Nephron (organoid): Measurements from ENCODE around the gene SUMO3.
A peak's percentile ranks its signal among the peaks of the same experiment; 100 is the strongest.

Source experiments
- H3K27ac Mint-ChIP-seq, 3 experiments: 2 replicates each; pipeline ENCODE4 v1.8.0; 2020; ENCODE audit warnings: mixed read lengths in 3 of 3, mild to moderate bottlenecking in 2 of 3, moderate library complexity in 1 of 3
- H3K27me3 Mint-ChIP-seq: 2 replicates; pipeline ENCODE4 v1.8.0; 2021; ENCODE audit warnings: low read depth, mild to moderate bottlenecking, moderate library complexity, mixed read lengths
- H3K36me3 Mint-ChIP-seq: 2 replicates; pipeline ENCODE4 v1.8.0; 2020; ENCODE audit warnings: low read depth, mixed read lengths
- H3K4me1 Mint-ChIP-seq: 2 replicates; pipeline ENCODE4 v1.8.0; 2020; ENCODE audit warnings: mixed read lengths
- H3K4me3 Mint-ChIP-seq, 3 experiments: 2 replicates each; pipeline ENCODE4 v1.8.0; 2020; ENCODE audit warnings: mild to moderate bottlenecking in 3 of 3, mixed read lengths in 3 of 3, moderate library complexity in 2 of 3
- H3K9me3 Mint-ChIP-seq: 2 replicates; pipeline ENCODE4 v1.8.0; 2020; ENCODE audit warnings: mixed read lengths
- CTCF ChIP-seq, 3 experiments: fragments of 200-600 bp; sonication (generic); IDR thresholded peaks; one replicate each; pipeline ENCODE4 v1.5.0; 2021; ENCODE audit warnings: antibody characterized with exemption in 3 of 3; ENCODE audit not compliant: unreplicated experiment in 3 of 3

The SUMO3 gene

GRCh38 chr21:44778094-44778493 lies 39.8 kb downstream of the SUMO3 start:
- H3K36me3 Mint-ChIP-seq = peaks cover 47% of the 10 kb centered on the region
- no peaks in the 10 kb centered on the region for H3K27me3 Mint-ChIP-seq
- peaks cover 47% of the 10 kb centered on the region for H3K4me1 Mint-ChIP-seq
- no peak for TF ChIP-seq CTCF (IDR thresholded peaks at IDR 0.05; ENCODE audit: unreplicated experiment in 3 of 3)
- peak overlapping the region in 1 of 3 experiments; percentile 22 for H3K27ac Mint-ChIP-seq
- H3K9me3 Mint-ChIP-seq = peaks cover 4% of the 10 kb centered on the region
- H3K4me3 Mint-ChIP-seq = no peak overlapping the region

- H3K4me1 Mint-ChIP-seq = peaks cover 51% of the 10 kb centered on the region
- no peaks in the 10 kb centered on the region for H3K9me3 Mint-ChIP-seq
- peaks cover 56% of the 10 kb centered on the region for H3K36me3 Mint-ChIP-seq
- no peak for TF ChIP-seq CTCF (IDR thresholded peaks at IDR 0.05; ENCODE audit: unreplicated experiment in 3 of 3)
- no peaks in the 10 kb centered on the region for H3K27me3 Mint-ChIP-seq
- H3K27ac Mint-ChIP-seq = peak overlapping the region; percentile 51 to 93 (median 75)
- no peak overlapping the region for H3K4me3 Mint-ChIP-seq
Observed at GRCh38 chr21:44774972-44775371, 42.9 kb downstream of the SUMO3 start.

GRCh38 chr21:44773291-44773932 lies 44.5 kb downstream of the SUMO3 start:
- Mint-ChIP-seq H3K9me3 (no peaks in the 10 kb centered on the region), H3K4me1 (peaks cover 44% of the 10 kb centered on the region), H3K27me3 (no peaks in the 10 kb centered on the region), H3K27ac (peak overlapping the region; percentile 75 to 93 (median 89)), H3K4me3 (peak overlapping the region; percentile 51 to 60 (median 51)), H3K36me3 (peaks cover 61% of the 10 kb centered on the region)
- no peak for TF ChIP-seq CTCF (IDR thresholded peaks at IDR 0.05; ENCODE audit: unreplicated experiment in 3 of 3)

- peaks cover 50% of the 10 kb centered on the region for H3K36me3 Mint-ChIP-seq
- H3K4me1 Mint-ChIP-seq = peaks cover 37% of the 10 kb centered on the region
- TF ChIP-seq CTCF (IDR thresholded peaks at IDR 0.05; ENCODE audit: unreplicated experiment in 3 of 3) = no peak
- H3K27me3 Mint-ChIP-seq = no peaks in the 10 kb centered on the region
- no peaks in the 10 kb centered on the region for H3K9me3 Mint-ChIP-seq
- peak overlapping the region; percentile 63 to 93 (median 89) for H3K27ac Mint-ChIP-seq
- H3K4me3 Mint-ChIP-seq = peak overlapping the region; percentile 27 to 51 (median 45)
Observed at GRCh38 chr21:44771896-44772525, 45.9 kb downstream of the SUMO3 start.

- Mint-ChIP-seq H3K27ac (peak overlapping the region in 1 of 3 experiments; percentile 24), H3K27me3 (no peaks in the 10 kb centered on the region), H3K4me1 (peaks cover 26% of the 10 kb centered on the region), H3K36me3 (peaks cover 30% of the 10 kb centered on the region), H3K4me3 (peak overlapping the region in 1 of 3 experiments; percentile 1), H3K9me3 (no peaks in the 10 kb centered on the region)
- TF ChIP-seq CTCF (IDR thresholded peaks at IDR 0.05; ENCODE audit: unreplicated experiment in 3 of 3) = no peak
Observed at GRCh38 chr21:44767834-44768831, 49.7 kb downstream of the SUMO3 start.
